Central memory CD8-positive, alpha-beta T cell (primary cell): Measurements from ENCODE around the gene INSRR.
A peak's percentile ranks its signal among the peaks of the same experiment; 100 is the strongest.

Experiments
- ATAC-seq: fragments of 150-1000 bp; cut with Tn5 transposase; replicated peaks from 2 replicates; pipeline ENCODE4 v1.10.0; 2022; ENCODE audit warnings: mild to moderate bottlenecking, moderate FRiP score, moderate number of reproducible peaks; ENCODE audit not compliant: poor library complexity, severe bottlenecking; ENCODE audit errors: extremely low read depth
- DNase-seq, 2 donors: peaks; one replicate each; pipeline ENCODE4 v3.0.0; 2021; ENCODE audit warnings: low spot score in 2 of 2
- H3K27ac Mint-ChIP-seq: one replicate; pipeline ENCODE4 v1.8.0; 2022; ENCODE audit warnings: low read depth, mild to moderate bottlenecking, moderate library complexity, mixed read lengths
- H3K27me3 Mint-ChIP-seq: one replicate; pipeline ENCODE4 v1.8.0; 2022; ENCODE audit warnings: mixed read lengths
- H3K36me3 Mint-ChIP-seq: one replicate; pipeline ENCODE4 v1.8.0; 2022; ENCODE audit warnings: mild to moderate bottlenecking, moderate library complexity, mixed read lengths; ENCODE audit not compliant: insufficient read depth
- H3K4me1 Mint-ChIP-seq: one replicate; pipeline ENCODE4 v1.8.0; 2022; ENCODE audit warnings: mixed read lengths
- H3K4me3 Mint-ChIP-seq: one replicate; pipeline ENCODE4 v1.8.0; 2022; ENCODE audit warnings: mild to moderate bottlenecking, moderate library complexity, mixed read lengths
- H3K9me3 Mint-ChIP-seq: one replicate; pipeline ENCODE4 v1.8.0; 2022; ENCODE audit warnings: mixed read lengths

INSRR gene

DNA sequence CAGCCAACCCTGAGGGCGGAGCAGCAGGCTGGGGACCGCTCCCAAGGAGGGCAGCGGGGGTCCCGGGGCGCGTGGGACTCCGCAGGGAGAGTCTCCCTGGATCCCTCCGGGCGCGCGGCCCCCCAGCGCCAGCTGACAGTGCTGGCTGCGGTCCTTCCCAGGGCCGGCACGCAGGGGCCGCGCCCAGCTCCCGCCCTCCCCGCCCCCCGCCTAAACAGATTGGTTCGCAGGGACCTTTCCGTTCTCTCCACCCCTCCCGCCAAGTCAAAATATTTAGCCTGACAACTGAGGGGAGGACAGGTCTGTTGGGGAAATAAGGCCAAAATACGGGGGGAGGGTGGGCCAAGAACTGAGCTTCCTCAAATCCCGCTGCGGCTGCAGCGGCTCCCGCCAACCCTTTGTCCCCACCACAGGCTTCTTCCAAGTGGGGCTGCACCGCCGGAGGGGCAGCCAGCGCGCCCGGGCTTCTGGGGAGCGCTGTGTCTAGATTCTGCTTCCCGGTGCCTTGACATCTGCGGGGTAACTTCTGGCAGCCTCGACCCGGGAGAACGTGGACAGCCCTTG is at the start of gene INSRR:
Gene INSRR, minus strand, starts transcription at position 159 of the 564 bp plus-strand sequence. CDS start 496 bp downstream, outside the sequence.
- ATAC-seq (no peak), DNase-seq (no peak)
- Mint-ChIP-seq H3K27me3 (peaks cover 43% of the 10 kb centered on the region), H3K9me3 (no peaks in the 10 kb centered on the region), H3K4me1 (peaks cover 27% of the 10 kb centered on the region), H3K27ac (no peak within 1 kb of the TSS), H3K36me3 (no peaks in the 10 kb centered on the region), H3K4me3 (peak within 1 kb of the TSS; percentile 69)

DNA sequence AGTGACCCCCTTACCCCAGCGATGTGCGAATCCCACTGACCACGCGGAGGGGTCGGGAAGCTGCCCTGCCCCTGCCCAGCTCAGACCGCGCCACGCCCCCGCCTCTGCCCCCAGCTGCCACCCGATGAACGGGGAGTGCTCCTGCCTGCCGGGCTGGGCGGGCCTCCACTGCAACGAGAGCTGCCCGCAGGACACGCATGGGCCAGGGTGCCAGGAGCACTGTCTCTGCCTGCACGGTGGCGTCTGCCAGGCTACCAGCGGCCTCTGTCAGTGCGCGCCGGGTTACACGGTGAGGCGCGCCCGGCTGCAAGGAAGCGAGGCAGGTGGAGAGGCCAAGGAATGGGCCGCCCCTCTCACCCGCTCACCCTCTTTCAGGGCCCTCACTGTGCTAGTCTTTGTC is 49.6 kb upstream of the INSRR start:
- no peaks in the 10 kb centered on the region for H3K9me3 Mint-ChIP-seq
- peaks cover 72% of the 10 kb centered on the region for H3K27me3 Mint-ChIP-seq
- peaks cover 5% of the 10 kb centered on the region for H3K4me1 Mint-ChIP-seq
- ATAC-seq (no peak), DNase-seq (no peak)
- no peak overlapping the region for H3K27ac Mint-ChIP-seq
- H3K4me3 Mint-ChIP-seq: no peak overlapping the region
- H3K36me3 Mint-ChIP-seq: peaks cover 4% of the 10 kb centered on the region

DNA sequence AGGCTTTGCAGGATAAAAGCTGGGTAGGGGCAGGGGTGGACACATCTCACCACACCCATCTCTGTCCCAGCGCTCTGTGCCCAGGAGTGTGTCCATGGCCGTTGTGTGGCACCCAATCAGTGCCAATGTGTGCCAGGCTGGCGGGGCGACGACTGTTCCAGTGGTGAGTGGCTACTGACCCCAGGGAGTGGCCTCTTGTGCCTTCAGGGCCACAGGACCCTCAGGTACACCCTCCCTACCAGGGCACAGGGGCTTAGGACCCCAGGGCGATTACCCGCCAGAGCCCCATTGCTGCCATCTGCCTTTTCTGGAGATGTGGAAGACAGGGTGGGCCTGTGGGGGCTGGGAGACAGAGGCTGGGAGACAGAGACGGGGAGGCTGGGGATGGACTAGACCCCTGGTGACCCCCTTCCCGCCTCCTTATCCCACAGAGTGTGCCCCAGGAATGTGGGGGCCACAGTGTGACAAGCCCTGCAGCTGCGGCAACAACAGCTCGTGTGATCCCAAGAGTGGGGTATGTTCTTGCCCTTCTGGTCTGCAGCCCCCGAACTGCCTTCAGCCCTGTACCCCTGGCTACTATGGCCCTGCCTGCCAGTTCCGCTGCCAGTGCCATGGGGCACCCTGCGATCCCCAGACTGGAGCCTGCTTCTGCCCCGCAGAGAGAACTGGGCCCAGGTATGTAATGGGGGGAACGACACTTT is 47.4 kb upstream of the INSRR start:
- Mint-ChIP-seq H3K4me3 (no peak overlapping the region), H3K36me3 (peaks cover 4% of the 10 kb centered on the region), H3K27ac (no peak overlapping the region), H3K27me3 (peaks cover 67% of the 10 kb centered on the region), H3K4me1 (peaks cover 5% of the 10 kb centered on the region), H3K9me3 (no peaks in the 10 kb centered on the region)
- ATAC-seq (no peak), DNase-seq (no peak)

DNA sequence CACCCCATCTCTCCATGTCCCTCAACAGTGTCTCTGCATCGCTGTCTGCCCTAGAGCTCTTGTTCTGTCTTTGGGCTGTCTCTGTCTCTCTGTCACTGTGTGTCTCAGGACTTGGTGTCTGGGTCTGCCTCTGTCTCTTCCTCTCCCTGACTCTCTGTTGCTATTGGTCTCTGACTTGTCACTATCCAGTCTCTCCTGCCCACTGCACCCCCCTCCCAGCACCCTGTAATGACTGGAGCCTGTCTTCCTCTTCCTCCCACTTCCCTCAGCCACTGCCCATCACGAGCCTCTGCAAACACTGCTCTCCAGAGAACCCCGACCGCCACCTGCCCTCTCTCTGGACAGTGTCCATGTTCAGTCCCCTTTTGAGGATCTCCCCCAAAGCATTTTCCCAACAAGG is 46.7 kb upstream of the INSRR start:
- Mint-ChIP-seq H3K4me1 (peaks cover 4% of the 10 kb centered on the region), H3K27me3 (peaks cover 67% of the 10 kb centered on the region), H3K4me3 (no peak overlapping the region), H3K9me3 (no peaks in the 10 kb centered on the region), H3K36me3 (peaks cover 2% of the 10 kb centered on the region), H3K27ac (no peak overlapping the region)
- no peak for DNase-seq
- ATAC-seq: no peak

DNA sequence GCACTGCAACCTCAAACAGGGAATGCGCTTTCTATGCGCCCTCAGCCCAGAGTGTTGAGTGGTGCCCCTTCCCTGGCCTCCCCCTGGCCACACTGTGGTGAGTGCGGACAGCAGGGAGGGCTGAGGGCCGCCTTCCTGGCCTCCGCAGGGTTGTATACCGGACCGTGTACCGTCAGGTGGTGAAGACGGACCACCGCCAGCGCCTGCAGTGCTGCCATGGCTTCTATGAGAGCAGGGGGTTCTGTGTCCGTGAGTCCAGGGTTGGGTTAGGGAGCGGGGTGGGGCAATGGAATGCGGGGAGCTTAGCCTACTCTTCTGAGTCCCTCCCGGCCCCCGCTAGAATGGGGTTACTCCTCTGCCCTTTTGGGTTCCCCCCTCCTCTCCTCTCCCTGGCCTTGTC is 46.3 kb upstream of the INSRR start:
- DNase-seq (no peak), ATAC-seq (no peak)
- Mint-ChIP-seq H3K27me3 (peaks cover 64% of the 10 kb centered on the region), H3K9me3 (no peaks in the 10 kb centered on the region), H3K36me3 (peaks cover 2% of the 10 kb centered on the region), H3K27ac (no peak overlapping the region), H3K4me3 (no peak overlapping the region), H3K4me1 (no peaks in the 10 kb centered on the region)

DNA sequence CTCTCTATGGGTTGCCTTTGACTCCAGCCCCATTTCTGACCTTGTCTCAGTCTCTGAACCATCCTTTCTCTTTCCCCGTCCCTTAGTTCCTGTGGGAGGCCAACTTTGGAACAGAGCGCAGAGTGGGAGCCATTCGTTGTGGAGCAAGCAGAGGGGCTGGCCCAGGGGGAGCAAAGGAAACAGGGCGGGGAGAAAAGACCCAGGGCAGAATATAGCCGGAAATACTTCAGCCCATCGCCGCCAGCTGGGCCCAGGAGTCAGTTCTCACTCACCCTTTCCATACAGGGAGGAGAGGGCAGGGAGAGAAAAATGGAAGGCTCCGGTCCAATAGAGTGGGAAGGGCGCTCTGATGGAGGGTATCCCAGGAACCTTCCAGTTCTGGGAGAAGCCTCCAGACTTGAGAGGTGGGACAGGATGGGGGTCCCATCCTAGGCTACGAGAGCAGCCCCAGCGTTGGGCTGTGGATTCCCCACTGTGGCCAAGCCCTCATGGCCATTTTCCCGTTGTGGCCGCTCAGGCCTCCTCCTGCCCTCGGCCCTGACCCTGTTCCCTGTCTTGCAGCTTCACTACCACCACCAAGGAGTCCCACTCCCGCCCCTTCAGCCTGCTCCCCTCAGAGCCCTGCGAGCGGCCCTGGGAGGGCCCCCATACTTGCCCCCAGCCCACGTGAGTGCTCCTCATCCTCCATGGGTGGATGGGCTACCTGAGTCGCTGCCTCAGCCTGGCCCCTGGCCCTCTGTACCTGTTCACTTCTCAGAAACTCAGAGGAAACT is 45.5 kb upstream of the INSRR start:
- Mint-ChIP-seq H3K4me1 (no peaks in the 10 kb centered on the region), H3K9me3 (no peaks in the 10 kb centered on the region), H3K36me3 (no peaks in the 10 kb centered on the region), H3K4me3 (no peak overlapping the region), H3K27ac (no peak overlapping the region), H3K27me3 (peaks cover 71% of the 10 kb centered on the region)
- ATAC-seq (no peak), DNase-seq (no peak)

DNA sequence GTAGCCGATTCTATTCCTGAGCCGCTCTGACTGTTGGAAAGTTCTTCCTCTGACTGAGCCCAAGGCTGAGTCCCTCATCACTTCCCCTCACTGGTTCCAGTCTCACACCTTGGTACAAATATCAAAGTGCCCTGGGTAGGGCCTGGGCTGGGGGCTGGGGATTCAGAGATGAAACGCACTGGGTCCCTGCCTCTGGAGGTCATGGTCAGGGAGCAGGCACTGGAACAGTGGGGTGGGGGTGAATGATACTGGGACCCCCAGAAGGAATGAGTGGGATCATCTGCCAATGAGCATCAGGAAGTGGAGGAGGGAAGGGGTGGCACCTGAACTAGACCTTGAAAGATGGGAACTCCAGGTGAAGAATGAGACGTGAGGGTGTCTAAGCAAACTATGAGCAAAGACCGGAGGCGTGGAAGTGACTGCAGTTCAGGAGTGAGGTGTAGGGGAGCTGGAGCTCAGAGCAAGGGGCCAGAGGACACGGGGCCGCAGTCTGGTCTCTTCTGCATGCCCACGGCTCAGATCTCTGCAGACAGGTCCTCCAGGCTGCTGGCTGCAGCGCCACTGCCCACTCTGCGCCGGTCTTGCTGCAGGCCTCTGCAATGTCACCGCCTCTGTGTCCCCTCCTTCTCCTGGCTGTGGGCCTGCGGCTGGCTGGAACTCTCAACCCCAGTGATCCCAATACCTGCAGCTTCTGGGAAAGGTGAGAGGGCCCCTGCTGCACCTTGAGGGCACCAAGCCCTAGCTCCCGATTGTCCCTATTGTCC is 44.6 kb upstream of the INSRR start:
- Mint-ChIP-seq H3K27ac (no peak overlapping the region), H3K4me1 (peaks cover 2% of the 10 kb centered on the region), H3K9me3 (no peaks in the 10 kb centered on the region), H3K36me3 (no peaks in the 10 kb centered on the region), H3K4me3 (no peak overlapping the region), H3K27me3 (peaks cover 79% of the 10 kb centered on the region)
- ATAC-seq (no peak), DNase-seq (no peak)

DNA sequence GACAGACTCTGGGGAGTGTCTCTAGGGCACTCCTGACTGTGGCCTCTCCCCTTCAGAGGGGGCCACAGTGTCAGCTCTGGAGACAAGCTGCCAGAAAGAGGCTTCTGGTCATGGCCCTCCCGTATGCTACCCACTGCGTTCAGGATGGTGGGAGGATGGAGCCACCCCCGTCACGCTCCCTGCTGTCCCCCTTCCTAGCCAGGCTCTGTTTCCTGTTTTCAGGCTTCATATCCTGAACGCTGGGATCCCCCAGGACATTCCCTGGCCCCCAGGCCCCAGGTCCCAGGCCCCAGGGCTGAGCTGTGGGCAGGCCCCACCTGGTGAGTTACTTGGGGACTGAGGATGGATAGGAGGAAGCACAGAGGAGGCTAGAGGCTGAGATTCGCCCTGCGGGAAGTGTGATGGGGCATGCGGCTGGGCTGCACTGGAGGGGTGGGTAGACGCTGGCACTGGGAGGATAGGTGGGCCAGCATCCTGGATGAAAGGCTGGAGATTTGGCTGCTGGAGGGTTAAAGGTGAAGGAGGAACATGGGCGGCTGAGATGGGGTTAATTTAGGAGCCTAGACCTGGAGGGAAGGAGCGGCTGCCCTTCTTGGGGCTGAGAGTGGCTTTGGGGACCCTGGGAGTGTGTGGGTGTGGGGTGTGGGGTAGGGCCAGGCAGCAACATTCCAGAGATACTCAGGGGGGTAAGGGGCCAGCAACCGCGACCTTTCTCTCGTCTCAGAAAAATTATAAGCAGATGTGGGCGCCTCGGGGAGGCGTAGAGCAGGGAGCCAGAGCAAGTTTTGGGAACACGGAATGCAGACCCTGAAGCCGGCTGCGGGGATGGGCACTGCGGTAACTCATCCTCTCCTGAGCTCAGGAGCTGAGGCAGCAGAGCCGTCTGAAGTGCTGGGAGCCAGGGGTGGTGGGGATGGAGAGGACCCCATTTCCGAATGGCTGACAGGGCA is 43.3 kb upstream of the INSRR start:
- no peaks in the 10 kb centered on the region for H3K36me3 Mint-ChIP-seq
- no peak for ATAC-seq
- peaks cover 86% of the 10 kb centered on the region for H3K27me3 Mint-ChIP-seq
- H3K4me1 Mint-ChIP-seq: peaks cover 11% of the 10 kb centered on the region
- no peak for DNase-seq
- H3K27ac Mint-ChIP-seq: no peak overlapping the region
- no peak overlapping the region for H3K4me3 Mint-ChIP-seq
- H3K9me3 Mint-ChIP-seq: no peaks in the 10 kb centered on the region

DNA sequence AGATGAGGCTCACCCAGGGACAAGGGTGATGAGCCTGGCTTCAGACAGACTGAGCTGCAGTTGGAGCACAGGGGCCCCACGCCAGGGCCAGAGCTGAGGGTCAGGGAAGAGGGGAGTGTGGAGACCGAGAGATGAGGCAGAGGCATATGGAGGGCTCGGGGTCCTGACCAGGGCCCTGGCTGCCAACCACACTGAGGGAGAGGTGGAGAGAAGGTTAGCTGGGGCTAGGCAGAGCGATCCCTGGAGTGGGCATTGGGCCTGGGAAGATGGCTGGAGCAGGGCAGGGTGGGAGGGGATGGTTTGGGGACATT is 42.6 kb upstream of the INSRR start:
- no peak overlapping the region for H3K4me3 Mint-ChIP-seq
- no peak for DNase-seq
- H3K27me3 Mint-ChIP-seq: peaks cover 86% of the 10 kb centered on the region
- no peaks in the 10 kb centered on the region for H3K36me3 Mint-ChIP-seq
- ATAC-seq: no peak
- peaks cover 14% of the 10 kb centered on the region for H3K4me1 Mint-ChIP-seq
- H3K9me3 Mint-ChIP-seq: no peaks in the 10 kb centered on the region
- no peak overlapping the region for H3K27ac Mint-ChIP-seq

DNA sequence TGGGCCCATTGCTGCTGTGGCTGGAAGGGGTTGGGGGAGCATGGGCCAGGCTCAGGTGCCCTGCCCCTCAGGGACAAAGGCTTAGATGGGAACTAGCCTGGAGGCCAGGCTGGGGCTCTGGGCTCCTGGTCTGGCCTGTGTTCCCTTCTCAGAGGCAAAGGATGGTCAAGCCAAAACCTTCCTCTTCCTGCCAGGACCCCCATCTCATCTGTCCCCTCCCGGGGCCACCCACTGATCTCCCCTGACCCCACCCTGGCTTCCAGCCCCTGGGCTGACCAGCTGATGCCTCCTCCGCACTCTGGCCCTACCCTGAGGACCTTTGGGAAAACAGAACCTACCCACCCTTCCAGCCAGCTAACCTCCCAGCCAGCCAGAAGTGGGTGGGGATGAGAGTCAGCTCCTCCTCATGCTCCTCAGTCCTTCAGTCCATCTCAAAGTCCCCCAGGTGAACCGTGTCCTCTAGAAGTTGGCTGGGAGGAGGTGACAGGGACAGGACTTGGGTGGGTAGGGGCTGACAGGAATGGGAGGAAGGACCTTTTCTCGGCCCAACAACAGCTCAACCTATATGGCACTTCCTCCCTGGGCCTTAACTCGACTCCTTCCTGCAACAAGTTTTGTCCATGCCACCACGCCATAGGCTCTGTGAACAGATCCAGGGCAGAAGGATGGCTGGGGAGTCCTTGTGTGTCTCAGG is 42.1 kb upstream of the INSRR start:
- no peak for DNase-seq
- peaks cover 14% of the 10 kb centered on the region for H3K4me1 Mint-ChIP-seq
- H3K27me3 Mint-ChIP-seq: peaks cover 84% of the 10 kb centered on the region
- no peaks in the 10 kb centered on the region for H3K36me3 Mint-ChIP-seq
- no peak for ATAC-seq
- H3K9me3 Mint-ChIP-seq: no peaks in the 10 kb centered on the region
- no peak overlapping the region for H3K4me3 Mint-ChIP-seq
- H3K27ac Mint-ChIP-seq: no peak overlapping the region

DNA sequence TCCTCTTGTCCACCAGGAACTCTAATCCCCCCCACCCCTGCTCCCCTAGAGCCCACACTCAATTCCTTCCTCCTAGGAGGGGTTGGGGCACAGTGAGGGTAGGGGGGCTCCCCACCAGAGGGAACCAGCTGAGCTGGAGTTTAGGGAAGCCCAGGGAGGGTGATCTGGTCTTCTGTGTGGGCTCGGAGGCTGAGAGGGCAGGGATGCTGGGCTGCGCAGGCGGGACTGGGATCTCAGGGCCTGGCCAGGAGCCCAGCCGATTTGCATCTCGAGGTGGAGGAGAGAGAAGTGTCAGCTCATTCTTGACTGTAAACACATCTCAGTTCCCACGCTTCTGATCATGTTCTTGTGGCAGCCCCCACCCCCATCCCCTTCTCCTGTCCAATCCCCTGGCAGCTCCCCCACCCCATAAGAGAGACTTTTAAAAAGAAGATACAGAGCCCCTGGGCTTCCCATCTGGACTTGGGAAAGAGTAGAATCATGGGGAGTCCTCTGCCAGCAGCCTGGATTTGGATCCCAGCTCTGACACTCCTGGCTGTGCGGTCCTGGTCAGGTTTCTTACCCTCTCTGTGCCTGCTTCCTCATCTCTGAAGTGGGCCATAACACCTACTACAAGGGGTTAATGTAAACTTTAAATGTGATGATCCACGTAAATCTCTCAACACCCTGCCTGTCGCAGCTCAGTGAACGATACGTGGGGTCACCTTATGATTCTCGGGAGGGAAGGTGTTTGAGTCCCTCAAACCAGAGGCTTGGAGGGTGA is 41.2 kb upstream of the INSRR start:
- no peaks in the 10 kb centered on the region for H3K36me3 Mint-ChIP-seq
- DNase-seq (no peak), ATAC-seq (no peak)
- no peak overlapping the region for H3K4me3 Mint-ChIP-seq
- no peaks in the 10 kb centered on the region for H3K9me3 Mint-ChIP-seq
- H3K27ac Mint-ChIP-seq: no peak overlapping the region
- peaks cover 14% of the 10 kb centered on the region for H3K4me1 Mint-ChIP-seq
- peaks cover 84% of the 10 kb centered on the region for H3K27me3 Mint-ChIP-seq
